Epithelial cell of proximal tubule (primary cell): ENCODE results near the gene SLC39A11. TPM values are rescaled to one million over a fixed set of nuclear protein-coding genes. Genes with fewer than 3 reads are reported as not detected.
A peak's percentile ranks its signal among the peaks of the same experiment; 100 is the strongest.

Source experiments
- DNase-seq: peaks from one replicate; pipeline ENCODE4 v3.0.0-alpha.2; 2011; ENCODE audit warnings: low read depth
- H3K4me3 ChIP-seq: 2 replicates; pipeline ENCODE4 v1.5.1; 2011; ENCODE audit warnings: low read depth, mild to moderate bottlenecking, low read length
- CTCF ChIP-seq: conservative IDR thresholded peaks from 2 replicates; pipeline ENCODE4 v1.5.1; 2012; ENCODE audit warnings: low read depth, mild to moderate bottlenecking, low read length
- total RNA-seq: library from RNA; depleted of rRNA; stranded (reverse); fragments of >200 nt; gene quantifications from 2 replicates; pipeline ENCODE4 v1.2.3, GENCODE V29; 2015

The SLC39A11 gene
- 8.4 and 12.6 TPM in 2 replicates for total RNA-seq

- DNase-seq = no peak
- peak within 1 kb of the TSS; percentile 85 for H3K4me3 ChIP-seq
- no peak for TF ChIP-seq CTCF
Observed at GRCh38 chr17:73092523-73093135, at the start of gene SLC39A11. SLC39A11 (minus strand) TSS chr17:73092688; CDS start chr17:73088764, 3,924 bp downstream.

GRCh38 chr17:73141411-73141810 lies 48.9 kb upstream of the SLC39A11 start:
- DNase-seq = no peak
- no peak for TF ChIP-seq CTCF
- no peak overlapping the region for H3K4me3 ChIP-seq

- no peak for DNase-seq
- no peak for TF ChIP-seq CTCF
Observed at GRCh38 chr17:73140566-73140965, 48.1 kb upstream of the SLC39A11 start.

GRCh38 chr17:73139296-73139695 lies 46.8 kb upstream of the SLC39A11 start:
- no peak overlapping the region for H3K4me3 ChIP-seq
- no peak for TF ChIP-seq CTCF

More at GRCh38 chr17:73140566-73140965, 48.1 kb upstream of the SLC39A11 start:
- H3K4me3 ChIP-seq = no peak overlapping the region

GRCh38 chr17:73138541-73139138 lies 46.2 kb upstream of the SLC39A11 start:
- DNase-seq = no peak
- no peak overlapping the region for H3K4me3 ChIP-seq
- no peak for TF ChIP-seq CTCF

More at GRCh38 chr17:73139296-73139695, 46.8 kb upstream of the SLC39A11 start:
- no peak for DNase-seq

GRCh38 chr17:73137376-73137775 lies 44.9 kb upstream of the SLC39A11 start:
- TF ChIP-seq CTCF = no peak
- no peak overlapping the region for H3K4me3 ChIP-seq
- DNase-seq = no peak

- H3K4me3 ChIP-seq = no peak overlapping the region
- no peak for DNase-seq
- TF ChIP-seq CTCF = no peak
Observed at GRCh38 chr17:73135766-73136165, 43.3 kb upstream of the SLC39A11 start.
